HG03442 (cell line): ENCODE measurements around the gene SLC13A3.

Source experiments
- ATAC-seq: cut with Tn5 transposase; IDR thresholded peaks from one replicate; pipeline ENCODE4 v1.9.1; 2021; ENCODE audit warnings: mild to moderate bottlenecking, moderate library complexity; ENCODE audit not compliant: unreplicated experiment

Gene SLC13A3

GRCh38 chr20:46583411-46584214 is 67.6 kb downstream of the SLC13A3 start:
- no peak for ATAC-seq

GRCh38 chr20:46582648-46583047 is 68.6 kb downstream of the SLC13A3 start:
- no peak for ATAC-seq

- ATAC-seq = no peak
Observed at GRCh38 chr20:46581391-46581790, 69.9 kb downstream of the SLC13A3 start.

- ATAC-seq = no peak
Observed at GRCh38 chr20:46580613-46581205, 70.5 kb downstream of the SLC13A3 start.

- ATAC-seq = no peak
Observed at GRCh38 chr20:46578745-46579144, 72.5 kb downstream of the SLC13A3 start.

GRCh38 chr20:46576774-46577395 is 74.4 kb downstream of the SLC13A3 start:
- ATAC-seq = no peak

GRCh38 chr20:46575937-46576461 is 75.3 kb downstream of the SLC13A3 start:
- ATAC-seq = no peak

GRCh38 chr20:46575394-46575793 is 75.9 kb downstream of the SLC13A3 start:
- no peak for ATAC-seq

GRCh38 chr20:46573788-46574584 is 77.3 kb downstream of the SLC13A3 start:
- no peak for ATAC-seq

GRCh38 chr20:46573234-46573633 is 78.0 kb downstream of the SLC13A3 start:
- no peak for ATAC-seq

GRCh38 chr20:46572790-46573189 is 78.5 kb downstream of the SLC13A3 start:
- no peak for ATAC-seq

GRCh38 chr20:46572153-46572552 is 79.1 kb downstream of the SLC13A3 start:
- no peak for ATAC-seq

GRCh38 chr20:46571418-46571817 is 79.8 kb downstream of the SLC13A3 start:
- ATAC-seq = no peak

GRCh38 chr20:46570956-46571355 is 80.3 kb downstream of the SLC13A3 start:
- ATAC-seq = no peak

- ATAC-seq = no peak
Observed at GRCh38 chr20:46569961-46570360, 81.3 kb downstream of the SLC13A3 start.

GRCh38 chr20:46568570-46569129 is 82.6 kb downstream of the SLC13A3 start:
- no peak for ATAC-seq

- ATAC-seq = no peak
Observed at GRCh38 chr20:46566125-46566524, 85.1 kb downstream of the SLC13A3 start.

GRCh38 chr20:46564241-46564957 is 86.9 kb downstream of the SLC13A3 start:
- ATAC-seq = no peak

GRCh38 chr20:46563860-46564221 is 87.4 kb downstream of the SLC13A3 start:
- no peak for ATAC-seq
